Skeletal muscle satellite cell (primary cell): ENCODE data around the gene CDC37.

Experiments
- H3K27me3 ChIP-seq: 2 replicates; pipeline ENCODE4 v1.7.0; 2013; ENCODE audit warnings: low read length; ENCODE audit not compliant: control insufficient read depth, insufficient read depth
- H3K36me3 ChIP-seq: 2 replicates; pipeline ENCODE4 v1.7.0; 2013; ENCODE audit warnings: mild to moderate bottlenecking, control low read depth, low read length; ENCODE audit not compliant: insufficient read depth
- H3K4me1 ChIP-seq: 2 replicates; pipeline ENCODE4 v1.7.0; 2013; ENCODE audit warnings: low read length; ENCODE audit not compliant: control insufficient read depth, insufficient read depth
- H3K4me2 ChIP-seq: 2 replicates; pipeline ENCODE4 v1.7.0; 2013; ENCODE audit warnings: mild to moderate bottlenecking, low read length
- H3K4me3 ChIP-seq: 2 replicates; pipeline ENCODE4 v1.7.0; 2013; ENCODE audit warnings: low read length
- H3K9ac ChIP-seq: 2 replicates; pipeline ENCODE4 v1.7.0; 2013; ENCODE audit warnings: mild to moderate bottlenecking, low read depth, low read length, moderate library complexity
- H3K9me3 ChIP-seq: replicated peaks from 2 replicates; pipeline ENCODE4 v1.7.0; 2013; ENCODE audit warnings: mild to moderate bottlenecking, control low read depth, low read length

Gene CDC37

DNA sequence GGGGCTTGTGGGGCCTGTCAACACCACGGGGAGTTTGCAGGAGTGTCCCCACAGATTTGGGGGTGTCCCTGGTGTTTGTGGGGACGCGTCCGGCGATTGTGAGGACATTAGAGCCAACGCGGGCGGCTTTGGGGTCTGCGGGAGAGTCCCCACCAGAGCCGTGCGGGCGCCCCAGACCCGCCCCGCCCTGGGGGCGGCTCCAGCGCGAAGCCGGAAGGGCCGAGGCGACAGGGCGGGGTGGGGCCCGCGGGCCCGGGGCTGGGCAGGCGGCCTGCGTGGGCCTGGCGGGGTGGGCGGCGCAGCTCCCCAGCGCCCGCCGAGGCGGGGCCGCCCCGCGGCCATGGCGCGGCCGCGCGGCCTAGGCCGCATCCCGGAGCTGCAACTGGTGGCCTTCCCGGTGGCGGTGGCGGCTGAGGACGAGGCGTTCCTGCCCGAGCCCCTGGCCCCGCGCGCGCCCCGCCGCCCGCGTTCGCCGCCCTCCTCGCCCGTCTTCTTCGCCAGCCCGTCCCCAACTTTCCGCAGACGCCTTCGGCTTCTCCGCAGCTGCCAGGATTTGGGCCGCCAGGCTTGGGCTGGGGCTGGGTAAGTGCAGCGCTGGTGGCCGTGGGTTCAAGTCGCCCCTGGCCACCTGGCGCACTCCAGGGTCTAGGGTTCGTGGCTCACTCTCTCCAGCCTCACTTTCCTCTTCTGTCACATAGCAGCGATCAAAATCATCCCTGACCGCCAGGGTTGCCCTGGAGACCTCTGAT is 27.3 kb upstream of the CDC37 start:
- Histone ChIP-seq H3K4me1 (peaks cover 17% of the 10 kb centered on the region), H3K4me3 (peak overlapping the region; percentile 78), H3K27me3 (peaks cover 9% of the 10 kb centered on the region), H3K9ac (peak overlapping the region; percentile 79), H3K36me3 (no peaks in the 10 kb centered on the region), H3K4me2 (peak overlapping the region; percentile 86), H3K9me3 (no peaks in the 10 kb centered on the region)

DNA sequence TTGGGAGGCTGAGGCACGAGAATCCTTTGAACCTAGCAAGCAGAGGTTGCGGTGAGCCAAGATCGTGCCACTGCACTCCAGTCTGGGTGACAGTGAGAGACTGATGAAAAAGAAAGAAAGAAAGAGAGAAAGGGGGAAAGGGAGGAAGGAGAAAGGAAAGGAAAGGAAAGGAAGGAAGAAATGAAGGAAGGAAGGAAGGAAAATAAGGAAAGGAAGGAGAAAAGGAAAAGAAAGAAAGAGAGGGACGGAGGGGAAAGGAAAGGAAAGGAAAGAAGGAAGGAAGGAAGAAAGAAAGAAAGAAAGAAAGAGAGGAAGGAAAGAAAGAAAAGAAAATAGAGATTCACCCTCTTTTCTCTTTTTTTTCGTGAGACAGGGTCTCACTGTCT is 25.6 kb upstream of the CDC37 start:
- Histone ChIP-seq H3K4me1 (peaks cover 27% of the 10 kb centered on the region), H3K4me3 (no peak overlapping the region), H3K36me3 (no peaks in the 10 kb centered on the region), H3K9me3 (no peaks in the 10 kb centered on the region), H3K27me3 (peaks cover 20% of the 10 kb centered on the region), H3K4me2 (no peak overlapping the region), H3K9ac (no peak overlapping the region)

DNA sequence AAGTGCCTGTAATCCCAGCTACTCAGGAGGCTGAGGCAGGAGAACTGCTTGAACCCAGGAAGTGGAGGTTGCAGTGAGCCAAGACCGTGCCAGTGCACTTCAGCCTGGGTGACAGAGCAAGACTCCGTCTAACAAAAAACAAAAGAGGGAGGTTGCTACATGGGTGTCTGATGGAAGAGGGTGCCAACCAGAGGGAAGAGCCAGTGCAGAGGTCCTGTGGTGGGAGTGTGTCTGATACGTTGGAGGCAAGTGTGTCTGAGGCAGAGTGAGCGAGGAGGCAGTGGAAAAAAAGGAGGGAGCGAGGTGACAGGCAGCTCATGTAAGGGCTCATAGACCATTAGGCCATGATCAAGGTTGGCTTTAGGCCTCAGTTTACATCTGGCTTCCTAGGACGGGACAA is 23.8 kb upstream of the CDC37 start:
- Histone ChIP-seq H3K9ac (no peak overlapping the region), H3K36me3 (no peaks in the 10 kb centered on the region), H3K4me3 (no peak overlapping the region), H3K4me1 (peaks cover 27% of the 10 kb centered on the region), H3K9me3 (no peaks in the 10 kb centered on the region), H3K4me2 (no peak overlapping the region), H3K27me3 (peaks cover 34% of the 10 kb centered on the region)

DNA sequence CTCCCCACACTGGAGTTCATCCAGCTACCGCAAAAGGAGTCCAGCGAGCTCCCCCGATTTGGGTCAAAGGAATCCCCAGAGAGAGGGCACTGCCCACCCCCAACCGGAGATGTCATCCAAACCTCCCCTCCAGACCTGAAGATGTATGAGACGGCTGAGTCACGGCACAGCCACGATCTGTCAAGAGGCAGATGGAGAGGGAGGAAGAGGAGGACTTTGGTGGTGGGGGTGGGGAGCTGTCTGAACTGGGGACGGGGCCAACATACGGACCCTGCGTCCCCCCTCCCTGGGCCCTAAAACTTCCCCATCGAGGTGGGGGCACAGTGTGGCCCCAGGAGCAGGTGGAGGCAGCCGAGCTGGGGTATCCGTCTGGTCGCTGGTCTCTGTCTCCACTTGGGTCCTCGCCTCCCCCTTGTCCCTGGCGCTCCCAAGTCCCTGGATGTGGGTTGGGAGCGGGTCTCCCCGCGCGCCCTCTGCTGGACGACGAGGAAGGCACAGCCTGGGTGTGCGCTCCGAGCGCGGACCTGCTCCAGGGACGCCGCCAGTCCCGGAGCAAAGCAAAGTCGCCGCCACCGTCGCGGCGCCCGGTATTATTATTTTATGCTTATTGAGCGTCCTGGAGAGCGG is 20.8 kb upstream of the CDC37 start:
- peak overlapping the region; percentile 58 for H3K4me3 ChIP-seq
- H3K9me3 ChIP-seq: no peaks in the 10 kb centered on the region
- H3K4me1 ChIP-seq: peaks cover 35% of the 10 kb centered on the region
- peak overlapping the region; percentile 10 for H3K9ac ChIP-seq
- peak overlapping the region; percentile 90 for H3K4me2 ChIP-seq
- peaks cover 50% of the 10 kb centered on the region for H3K27me3 ChIP-seq
- no peaks in the 10 kb centered on the region for H3K36me3 ChIP-seq

DNA sequence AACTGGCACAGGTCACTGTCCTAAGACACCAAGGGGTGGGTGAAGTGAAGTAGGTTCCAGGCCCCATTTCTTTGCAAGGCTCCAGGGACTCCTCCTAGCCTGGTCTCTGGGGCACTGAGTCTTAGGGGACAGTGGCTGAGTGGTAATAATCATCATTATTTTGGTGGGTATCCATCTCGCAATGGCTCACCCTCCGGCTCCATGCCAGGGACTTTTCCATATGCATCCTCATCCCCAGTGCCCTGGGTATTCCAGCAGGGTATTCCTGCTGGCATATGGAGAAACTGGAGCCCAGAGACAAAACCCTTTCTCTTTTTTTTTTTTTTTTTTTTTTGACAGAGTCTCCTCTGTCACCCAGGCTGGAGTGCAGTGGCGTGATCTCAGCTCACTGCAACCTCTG is 19.5 kb upstream of the CDC37 start:
- peaks cover 45% of the 10 kb centered on the region for H3K4me1 ChIP-seq
- H3K9ac ChIP-seq: no peak overlapping the region
- no peak overlapping the region for H3K4me3 ChIP-seq
- peaks cover 60% of the 10 kb centered on the region for H3K27me3 ChIP-seq
- H3K36me3 ChIP-seq: no peaks in the 10 kb centered on the region
- H3K4me2 ChIP-seq: no peak overlapping the region
- no peaks in the 10 kb centered on the region for H3K9me3 ChIP-seq

DNA sequence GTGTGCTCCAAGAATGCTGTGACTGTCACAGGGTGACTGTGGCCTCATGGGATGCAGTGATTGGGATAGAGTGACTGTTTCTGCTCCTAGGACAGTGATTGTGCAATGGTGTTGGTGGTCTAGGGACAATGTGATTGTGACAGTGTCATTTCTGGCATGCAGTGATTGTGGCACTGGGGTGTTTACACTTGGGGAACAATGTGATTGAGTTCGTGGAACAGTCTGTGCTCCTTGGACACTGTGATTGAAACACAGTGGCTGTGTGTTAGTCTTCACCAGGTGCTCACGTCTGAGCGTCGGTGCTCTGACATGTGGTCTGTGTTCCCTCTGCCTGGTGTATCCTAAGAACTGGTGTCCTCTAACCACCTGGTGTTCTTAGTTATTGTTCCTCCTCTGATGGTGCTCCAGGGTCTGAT is 18.7 kb upstream of the CDC37 start:
- Histone ChIP-seq H3K36me3 (no peaks in the 10 kb centered on the region), H3K4me1 (peaks cover 46% of the 10 kb centered on the region), H3K27me3 (peaks cover 63% of the 10 kb centered on the region), H3K4me3 (no peak overlapping the region), H3K9ac (no peak overlapping the region), H3K9me3 (no peaks in the 10 kb centered on the region), H3K4me2 (no peak overlapping the region)

DNA sequence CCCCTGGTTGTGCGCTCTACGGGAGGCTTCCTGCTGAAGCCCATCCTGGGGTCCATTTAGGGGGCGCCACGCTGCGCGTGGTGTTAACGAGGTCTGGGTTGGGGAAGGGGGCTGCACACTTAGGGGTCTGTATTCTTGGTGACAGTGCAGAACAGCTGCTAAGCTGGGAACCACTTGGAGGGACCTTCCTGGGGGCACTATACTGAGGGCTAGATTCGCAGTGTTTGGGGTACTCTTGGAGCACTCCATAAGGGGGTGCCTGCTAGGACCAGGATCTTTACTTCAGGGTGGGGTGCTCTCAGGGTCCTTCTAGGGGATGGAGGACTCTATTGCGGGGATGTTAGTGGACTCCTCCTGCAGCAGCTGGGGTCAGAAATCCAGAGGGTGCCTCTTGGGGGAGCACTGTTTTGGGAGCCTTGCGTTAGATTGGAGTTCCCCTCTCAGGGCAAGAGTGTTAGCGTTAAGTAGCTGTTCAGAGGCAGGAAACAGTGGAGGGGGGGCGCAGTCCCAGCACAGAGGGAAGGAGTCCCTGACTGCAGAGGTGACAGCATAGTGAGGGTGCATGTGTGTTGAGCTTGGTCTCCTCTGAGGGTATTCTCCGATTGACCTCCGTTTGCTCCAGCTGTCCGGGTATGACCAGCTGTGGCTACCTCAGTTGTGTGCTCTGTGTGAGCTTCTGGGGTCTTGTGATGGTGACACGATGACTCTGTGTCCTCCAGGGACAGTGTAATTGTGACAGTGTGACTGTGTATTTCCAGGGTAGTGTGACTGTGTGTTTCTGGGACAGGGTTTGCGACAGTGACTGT is 18.1 kb upstream of the CDC37 start:
- no peak overlapping the region for H3K9ac ChIP-seq
- peak overlapping the region; percentile 79 for H3K4me2 ChIP-seq
- H3K36me3 ChIP-seq: no peaks in the 10 kb centered on the region
- peaks cover 46% of the 10 kb centered on the region for H3K4me1 ChIP-seq
- H3K27me3 ChIP-seq: peaks cover 64% of the 10 kb centered on the region
- no peak overlapping the region for H3K4me3 ChIP-seq
- H3K9me3 ChIP-seq: no peaks in the 10 kb centered on the region

DNA sequence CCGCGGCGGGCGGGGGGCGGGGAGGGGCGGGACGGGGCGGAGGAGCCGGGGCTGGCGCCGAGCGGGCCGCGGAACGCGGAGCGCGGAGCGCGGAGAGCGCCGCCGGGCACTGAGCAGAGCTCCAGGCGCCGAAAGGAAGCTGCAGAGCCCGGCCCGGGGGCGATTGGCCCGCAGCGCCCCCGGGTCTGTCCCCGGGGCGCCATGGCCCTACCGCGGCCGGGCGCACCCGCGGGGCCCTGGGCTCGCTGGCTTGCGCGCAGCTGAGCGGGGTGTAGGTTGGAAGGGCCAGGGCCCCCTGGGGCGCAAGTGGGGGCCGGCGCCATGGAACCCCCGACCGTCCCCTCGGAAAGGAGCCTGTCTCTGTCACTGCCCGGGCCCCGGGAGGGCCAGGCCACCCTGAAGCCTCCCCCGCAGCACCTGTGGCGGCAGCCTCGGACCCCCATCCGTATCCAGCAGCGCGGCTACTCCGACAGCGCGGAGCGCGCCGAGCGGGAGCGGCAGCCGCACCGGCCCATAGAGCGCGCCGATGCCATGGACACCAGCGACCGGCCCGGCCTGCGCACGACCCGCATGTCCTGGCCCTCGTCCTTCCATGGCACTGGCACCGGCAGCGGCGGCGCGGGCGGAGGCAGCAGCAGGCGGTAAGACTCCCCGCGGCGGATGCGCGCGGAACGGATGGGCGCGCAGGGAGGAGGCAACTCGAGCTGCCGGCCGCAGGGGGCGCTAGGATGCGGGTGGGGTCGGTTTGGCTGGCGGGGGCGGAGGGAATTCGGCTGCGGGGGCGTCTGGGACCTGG is 17.3 kb upstream of the CDC37 start, which contains the start of gene PDE4A:
Gene PDE4A, plus strand, starts transcription at position 95 of the 796 bp plus-strand sequence. Its CDS starts 227 bp downstream, at position 322.
- peak within 1 kb of the TSS; percentile 70 for H3K4me3 ChIP-seq
- H3K36me3 ChIP-seq: no peaks in the 10 kb centered on the region
- H3K4me1 ChIP-seq: peaks cover 50% of the 10 kb centered on the region
- peak within 1 kb of the TSS; percentile 89 for H3K4me2 ChIP-seq
- H3K27me3 ChIP-seq: peaks cover 64% of the 10 kb centered on the region
- no peak within 1 kb of the TSS for H3K9ac ChIP-seq
- H3K9me3 ChIP-seq: no peaks in the 10 kb centered on the region

DNA sequence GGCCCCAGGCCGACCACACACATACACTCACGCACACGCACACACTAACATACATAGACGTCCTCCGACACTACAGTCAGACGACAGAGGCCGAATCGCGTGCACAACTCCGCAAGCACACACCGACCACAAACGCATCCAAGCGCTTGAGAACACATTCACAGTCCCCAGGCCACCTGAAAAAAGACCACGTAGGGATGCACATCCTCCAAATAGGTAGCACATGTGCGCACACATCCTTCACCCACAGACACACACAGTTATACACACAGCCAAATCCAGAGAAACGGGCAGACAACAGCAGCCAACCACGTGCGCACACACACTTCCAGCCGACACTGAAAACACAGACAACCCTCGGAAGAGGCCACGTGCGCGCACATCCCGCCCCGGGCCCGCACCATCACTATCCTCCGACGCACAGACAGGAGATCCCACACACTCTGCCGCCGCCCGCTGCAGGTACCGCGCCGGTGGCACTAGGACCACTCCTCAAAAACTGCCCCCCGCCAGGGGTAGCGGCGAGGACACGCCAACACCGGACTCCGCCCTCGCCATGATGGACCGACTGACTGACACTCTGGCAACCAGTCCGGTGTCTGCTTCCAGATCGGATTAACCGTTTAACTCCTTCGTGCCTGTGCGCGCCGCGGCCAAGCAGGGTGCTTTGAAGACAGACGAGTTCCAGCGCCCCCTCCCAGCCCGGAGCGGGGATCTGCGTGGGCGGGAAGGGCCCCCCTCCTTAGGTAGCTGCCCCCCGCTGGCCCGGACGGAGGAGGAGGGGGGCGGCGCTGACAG is 16.5 kb upstream of the CDC37 start:
- Histone ChIP-seq H3K9ac (no peak overlapping the region), H3K27me3 (peaks cover 58% of the 10 kb centered on the region), H3K4me2 (peak overlapping the region; percentile 89), H3K4me3 (peak overlapping the region; percentile 70), H3K4me1 (peaks cover 47% of the 10 kb centered on the region), H3K9me3 (no peaks in the 10 kb centered on the region), H3K36me3 (no peaks in the 10 kb centered on the region)

DNA sequence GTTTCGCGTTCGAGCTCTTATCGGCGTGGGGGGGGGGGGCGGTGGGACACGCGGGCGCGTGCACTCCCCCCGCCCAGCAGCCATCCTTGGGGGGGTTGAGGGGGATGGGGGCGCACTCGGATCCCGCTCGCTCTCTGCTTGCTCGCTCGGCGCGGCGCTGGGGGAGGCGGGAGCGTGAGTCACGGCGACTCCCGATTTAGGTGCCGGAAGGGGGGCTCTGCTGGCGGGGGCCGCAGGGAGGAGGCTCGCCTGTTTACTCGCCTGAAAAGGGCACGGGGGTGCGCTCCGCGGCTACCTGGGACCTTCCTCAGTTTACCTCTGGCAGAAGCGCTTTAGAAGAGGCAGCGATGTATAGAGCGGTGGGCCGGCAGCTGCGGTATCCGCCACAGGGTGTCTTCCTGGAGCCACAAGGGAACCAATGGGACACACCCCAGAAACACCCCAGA is 15.9 kb upstream of the CDC37 start:
- H3K4me3 ChIP-seq: peak overlapping the region; percentile 70
- peaks cover 3% of the 10 kb centered on the region for H3K9me3 ChIP-seq
- peaks cover 42% of the 10 kb centered on the region for H3K4me1 ChIP-seq
- H3K36me3 ChIP-seq: no peaks in the 10 kb centered on the region
- peaks cover 54% of the 10 kb centered on the region for H3K27me3 ChIP-seq
- H3K9ac ChIP-seq: no peak overlapping the region
- peak overlapping the region; percentile 89 for H3K4me2 ChIP-seq
